ENCODE data around the gene PPARD.
A peak's percentile ranks its signal among the peaks of the same experiment; 100 is the strongest.

PPARD gene

DNA sequence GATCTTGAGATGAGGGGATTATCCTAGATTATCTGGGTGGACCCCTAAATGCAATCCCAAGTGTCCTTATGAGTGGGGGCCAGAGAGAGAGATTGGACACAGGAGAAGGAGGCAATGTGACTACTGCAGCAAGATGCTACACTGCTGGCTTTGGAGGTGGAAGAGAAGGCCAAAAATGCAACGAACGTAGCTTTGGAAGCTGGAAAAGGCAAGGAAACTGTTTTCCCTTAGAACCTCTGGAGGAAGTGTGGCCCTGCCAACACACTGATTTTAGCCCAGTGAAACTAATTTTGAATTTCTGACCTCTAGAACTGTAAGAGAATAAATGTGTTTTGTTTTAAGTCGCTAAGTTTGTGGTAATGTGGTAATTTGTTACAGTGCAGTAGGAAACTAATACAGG is 15.7 kb downstream of the PPARD start:
- no peak for DNase-seq

DNA sequence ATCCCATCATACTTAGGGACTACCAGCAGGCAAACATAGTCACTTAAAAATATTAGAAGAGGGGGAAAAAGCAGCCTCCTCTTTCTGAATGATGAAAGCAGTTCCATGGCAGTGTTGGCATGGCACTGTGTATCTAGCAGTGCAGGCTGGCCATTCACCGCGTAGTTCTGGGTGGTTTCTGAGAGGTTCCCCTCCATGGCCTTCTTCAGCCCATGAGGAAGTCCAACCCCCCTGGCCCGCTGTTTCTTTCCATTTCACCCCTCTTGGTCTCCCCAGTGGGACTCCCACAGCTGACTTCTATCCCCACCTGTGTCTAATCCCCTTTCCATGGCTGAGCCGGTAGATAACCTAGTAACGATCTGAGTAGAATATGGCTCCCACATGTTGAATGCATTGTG is 17.0 kb downstream of the PPARD start:
- DNase-seq: no peak

DNA sequence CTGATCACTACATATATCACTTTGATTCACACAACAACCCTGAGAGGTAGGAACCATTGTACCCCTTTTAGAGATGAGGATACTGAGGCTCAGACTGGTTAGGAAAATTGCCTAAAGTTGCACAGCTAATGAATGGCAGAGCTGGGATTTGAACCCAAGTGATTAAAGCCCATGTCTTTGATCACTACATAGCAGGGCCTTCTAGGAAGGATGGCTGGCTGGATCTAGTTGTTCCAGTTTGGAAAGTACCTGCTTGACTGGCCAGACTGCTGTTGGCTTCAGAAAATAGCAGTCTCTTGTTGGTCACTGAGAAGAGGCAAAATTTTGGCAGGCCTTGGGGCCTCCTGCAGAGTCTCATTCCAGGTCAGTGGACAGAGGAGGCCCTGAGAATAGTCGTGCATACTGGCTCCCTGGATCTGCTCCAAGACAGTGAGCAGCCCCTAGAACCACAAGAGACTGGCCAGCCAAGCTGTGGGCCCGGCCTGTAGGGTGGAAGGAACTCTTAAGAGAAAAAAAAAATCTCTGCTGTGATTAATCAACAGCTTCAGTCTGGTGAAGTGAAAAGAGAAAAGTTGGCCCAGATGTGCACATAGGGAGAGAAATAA is 17.5 kb downstream of the PPARD start:
- DNase-seq: no peak

DNA sequence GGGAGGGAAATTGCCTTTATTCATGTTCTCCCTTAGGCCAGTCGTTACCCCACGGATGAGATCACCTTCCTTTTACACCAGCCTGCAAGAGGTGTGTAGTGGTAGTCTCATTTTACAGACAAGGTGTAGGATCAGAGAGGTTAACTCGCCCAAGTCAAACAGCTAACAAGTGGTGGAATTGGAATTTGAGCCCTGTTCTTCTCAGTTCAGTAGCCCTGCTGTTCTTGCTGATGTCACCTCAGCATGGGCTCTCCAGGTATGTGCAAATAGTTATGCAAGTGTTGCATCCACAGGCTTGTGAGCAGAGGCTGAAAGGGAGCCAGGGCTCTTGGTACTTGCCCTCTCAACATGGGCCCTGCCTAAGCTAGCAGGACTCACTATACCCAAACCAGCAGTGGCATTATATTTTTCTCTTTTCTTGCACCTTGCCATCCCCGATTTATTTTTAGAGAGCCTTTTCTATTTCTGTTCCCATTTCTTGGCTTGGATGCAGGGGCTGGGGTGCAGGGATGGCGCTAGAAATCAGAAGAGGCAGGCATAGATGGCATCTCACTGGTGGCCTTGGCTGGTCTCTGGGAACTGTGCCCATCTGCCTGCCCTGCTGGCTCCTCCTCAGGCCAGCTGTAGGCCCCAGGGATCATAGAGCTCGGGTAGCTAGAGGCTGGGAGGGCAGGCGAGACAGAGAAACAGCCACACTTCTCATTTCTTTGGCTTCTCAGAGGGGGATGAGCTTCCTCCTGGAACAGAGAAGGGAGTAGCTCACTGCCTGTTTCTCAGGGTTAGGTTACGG is 18.2 kb downstream of the PPARD start:
- DNase-seq: no peak

DNA sequence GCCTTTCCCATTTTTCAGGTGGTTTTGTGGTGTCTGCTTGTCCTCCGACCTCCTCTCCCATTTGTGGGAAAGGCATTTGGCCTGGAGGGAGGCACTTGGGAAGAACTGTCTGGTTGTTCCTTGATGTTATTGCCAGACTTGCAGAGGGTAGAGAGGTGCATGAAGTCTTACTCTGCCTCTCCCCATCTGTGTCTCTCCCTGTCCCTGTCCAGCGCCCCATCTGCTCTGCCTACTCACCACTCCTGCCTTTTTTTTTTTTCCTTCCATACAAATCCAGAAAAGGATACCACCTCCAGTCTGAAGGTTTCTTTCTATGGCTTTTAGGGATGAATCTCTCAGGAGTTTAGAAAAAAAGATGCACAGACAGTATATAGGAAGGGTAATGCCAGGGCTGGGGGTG is 19.8 kb downstream of the PPARD start:
- DNase-seq: no peak

DNA sequence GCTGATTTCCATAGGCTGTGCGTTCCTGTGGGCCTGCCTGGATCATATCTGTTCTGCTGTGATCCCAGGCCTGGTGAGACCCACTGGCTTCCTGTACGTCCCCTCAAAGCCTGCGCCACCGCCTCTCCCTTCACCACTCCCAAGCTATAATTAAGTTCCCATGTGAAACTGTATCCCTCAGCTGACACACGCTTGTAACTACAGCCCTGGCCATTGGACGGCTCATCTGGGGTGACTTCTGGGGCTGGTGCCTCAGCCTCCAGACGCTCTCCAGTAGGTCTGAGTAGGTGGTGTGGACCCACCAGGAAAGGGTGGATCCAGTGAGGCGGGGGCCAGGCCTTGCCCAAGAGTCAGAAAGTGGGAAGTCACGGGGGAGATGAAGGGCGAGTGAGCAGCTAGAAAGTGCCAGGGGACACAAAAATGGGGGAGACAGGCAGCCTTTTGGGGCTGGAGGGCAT is 21.0 kb downstream of the PPARD start:
- DNase-seq: no peak

DNA sequence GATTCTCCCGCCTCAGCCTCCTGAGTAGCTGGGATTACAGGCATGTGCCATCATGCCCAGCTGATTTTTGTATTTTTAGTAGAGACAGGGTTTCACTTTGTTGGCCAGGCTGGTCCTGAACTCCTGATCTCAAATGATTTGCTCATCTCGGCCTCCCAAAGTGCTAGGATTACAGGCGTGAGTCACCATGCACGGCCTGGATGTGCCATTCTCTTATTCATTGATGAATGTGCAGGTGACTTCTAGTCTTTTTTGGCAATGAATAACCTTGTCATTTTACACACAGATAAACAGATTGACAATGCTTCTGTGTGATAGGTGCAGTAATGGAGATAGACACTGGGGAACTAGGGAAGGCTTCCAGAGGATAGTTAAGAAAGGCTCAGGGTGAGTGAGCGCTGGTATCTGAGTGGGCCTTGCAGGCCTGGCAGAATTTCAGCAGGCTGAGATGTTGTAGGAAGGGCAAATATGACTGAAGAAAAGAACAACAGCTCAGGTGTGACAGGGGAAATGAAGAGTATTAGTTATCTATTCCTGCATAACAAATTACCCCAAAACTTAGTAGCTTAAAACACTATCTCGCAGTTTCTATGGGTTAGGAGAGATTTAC is 23.3 kb downstream of the PPARD start:
- DNase-seq: no peak

DNA sequence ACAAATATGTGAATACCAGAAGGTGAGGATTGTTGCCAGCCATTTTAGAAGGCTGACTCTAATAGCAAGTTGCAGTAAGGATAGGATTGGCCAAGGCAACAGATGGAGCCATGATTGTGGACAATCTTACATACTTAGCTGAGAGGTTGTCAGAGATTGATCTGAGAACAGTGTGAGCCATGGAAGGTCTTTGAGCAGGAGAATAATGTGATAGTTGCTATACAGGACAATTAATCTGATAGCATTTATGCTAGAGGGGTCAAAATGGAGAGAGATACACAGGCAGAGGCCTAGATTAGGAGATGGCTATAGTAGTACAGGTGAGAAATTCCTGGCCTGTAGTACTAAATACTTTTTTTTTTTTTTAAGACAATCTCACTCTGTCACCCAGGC is 23.8 kb downstream of the PPARD start:
- no peak for DNase-seq

DNA sequence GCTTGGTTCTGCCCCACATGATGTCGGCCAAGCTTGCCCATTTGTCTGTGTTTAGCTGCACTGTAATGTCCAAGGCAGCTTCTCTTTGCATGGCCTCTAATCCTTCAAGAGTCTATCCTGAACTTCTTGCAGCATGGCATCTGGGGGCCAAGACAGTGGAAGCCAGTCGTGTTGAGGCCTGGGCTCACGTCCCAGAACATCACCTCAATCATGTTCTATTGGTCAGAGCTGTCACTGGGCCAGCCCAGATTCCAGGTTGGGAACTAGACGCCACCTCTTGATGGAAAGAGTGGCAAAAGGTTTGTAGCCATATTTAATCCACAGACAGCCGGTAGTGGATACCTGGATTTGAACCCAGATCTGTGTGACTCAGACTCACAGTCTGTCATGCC is 25.3 kb downstream of the PPARD start:
- no peak for DNase-seq

DNA sequence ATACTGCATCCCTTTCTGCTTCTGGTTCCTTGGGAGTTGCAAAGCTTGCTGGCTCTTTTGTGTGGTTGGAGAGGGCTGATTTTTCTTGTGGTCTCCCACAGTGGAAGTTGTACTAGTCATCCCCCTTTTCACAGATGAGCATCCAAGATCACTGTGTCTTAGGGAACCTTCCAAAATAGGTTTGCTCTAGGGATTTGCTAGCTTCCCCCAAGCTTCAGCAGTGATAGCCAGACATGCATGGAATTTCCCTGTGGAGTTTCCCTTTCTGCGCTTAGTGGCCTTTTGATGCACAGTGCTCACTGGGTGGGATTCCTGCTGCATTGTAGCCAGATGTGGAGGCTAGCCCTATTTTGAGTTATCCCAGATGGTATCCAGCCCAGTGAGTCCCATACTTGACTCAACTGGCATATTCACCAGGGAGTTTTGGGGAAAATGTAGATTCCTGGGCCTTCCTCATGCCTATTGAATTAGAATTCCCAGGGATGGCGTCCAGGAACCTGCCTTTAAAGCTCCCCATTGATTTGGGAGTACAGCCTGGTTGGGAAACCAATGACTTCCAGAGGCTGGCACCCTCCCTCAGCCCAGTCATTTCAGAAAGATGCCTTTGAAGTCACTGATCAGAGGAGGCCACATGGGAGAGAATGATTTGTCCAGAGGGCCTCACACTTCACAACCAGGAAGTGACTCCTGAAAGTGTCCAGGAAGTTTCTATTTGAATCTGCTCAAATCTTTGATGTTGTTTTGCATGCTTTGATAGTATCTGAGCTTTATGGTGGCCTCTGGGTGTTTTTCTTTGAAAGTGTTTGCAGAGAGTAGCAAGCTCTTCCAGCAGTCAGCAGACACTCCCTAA is 25.9 kb downstream of the PPARD start:
- DNase-seq: no peak

DNA sequence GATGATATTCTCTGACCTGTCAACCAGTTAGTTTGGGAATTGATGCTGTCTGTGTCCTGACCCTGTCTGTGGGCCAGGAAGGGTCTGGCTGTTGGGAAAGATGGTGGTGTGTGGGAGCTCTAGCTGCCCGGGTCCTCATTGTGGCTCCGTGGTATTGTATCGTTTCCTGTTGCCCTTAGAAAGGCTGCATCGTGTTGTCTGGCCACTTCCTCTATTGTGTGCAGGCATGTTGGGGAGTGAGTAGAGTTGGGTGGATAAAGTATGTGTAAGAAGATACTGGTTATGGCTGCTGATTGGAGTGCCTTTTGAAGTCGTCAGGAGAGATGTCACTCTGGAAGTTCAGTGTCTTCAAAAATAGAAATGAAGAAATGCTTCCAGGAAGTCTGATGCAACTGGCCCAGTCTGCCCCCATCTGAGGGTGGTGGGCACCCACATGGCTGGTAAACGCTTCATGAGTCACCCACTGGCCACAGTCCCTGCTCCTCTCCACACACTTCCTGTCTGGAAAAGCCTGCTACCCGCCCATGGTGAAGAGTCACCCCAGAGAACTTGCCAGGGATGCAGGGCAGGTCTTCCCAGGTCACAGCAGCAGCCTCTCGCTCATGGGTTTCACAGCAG is 27.9 kb downstream of the PPARD start:
- peak; percentile 100 for DNase-seq

DNA sequence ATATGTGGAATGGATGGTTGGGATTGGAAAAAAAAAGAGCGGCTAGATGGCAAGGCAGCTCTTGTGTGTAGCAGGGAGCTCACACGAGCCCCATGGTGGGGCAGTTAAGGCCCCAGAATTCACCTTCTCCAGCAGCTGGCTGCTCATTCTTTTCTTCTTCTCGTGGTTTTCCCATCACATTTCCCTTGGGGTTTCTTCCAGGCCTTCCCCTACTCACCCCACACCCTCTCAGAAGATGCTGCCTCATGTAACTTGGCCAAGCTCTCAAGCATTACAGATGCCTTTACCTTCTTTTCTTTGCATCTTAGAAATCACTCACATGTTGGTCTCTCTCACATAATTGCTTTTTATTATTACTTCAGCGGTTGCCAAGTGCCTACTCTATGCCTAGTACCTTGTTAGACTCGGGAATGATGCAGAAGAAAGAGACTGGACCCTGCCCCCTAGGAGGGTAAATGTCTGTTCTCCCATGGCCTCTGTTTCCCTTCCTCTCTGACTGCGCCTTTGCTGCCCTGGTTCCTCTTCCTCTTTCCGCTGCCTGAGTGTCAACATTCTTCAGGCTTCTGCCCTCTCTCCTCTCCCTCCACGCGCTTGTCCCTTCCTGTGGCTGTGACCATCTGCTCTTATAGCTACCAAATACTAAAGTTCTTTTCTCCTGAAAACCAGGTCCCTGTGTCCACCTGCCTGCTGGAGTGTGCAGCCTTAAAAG is 28.6 kb downstream of the PPARD start:
- peak; percentile 91 to 94 for DNase-seq

DNA sequence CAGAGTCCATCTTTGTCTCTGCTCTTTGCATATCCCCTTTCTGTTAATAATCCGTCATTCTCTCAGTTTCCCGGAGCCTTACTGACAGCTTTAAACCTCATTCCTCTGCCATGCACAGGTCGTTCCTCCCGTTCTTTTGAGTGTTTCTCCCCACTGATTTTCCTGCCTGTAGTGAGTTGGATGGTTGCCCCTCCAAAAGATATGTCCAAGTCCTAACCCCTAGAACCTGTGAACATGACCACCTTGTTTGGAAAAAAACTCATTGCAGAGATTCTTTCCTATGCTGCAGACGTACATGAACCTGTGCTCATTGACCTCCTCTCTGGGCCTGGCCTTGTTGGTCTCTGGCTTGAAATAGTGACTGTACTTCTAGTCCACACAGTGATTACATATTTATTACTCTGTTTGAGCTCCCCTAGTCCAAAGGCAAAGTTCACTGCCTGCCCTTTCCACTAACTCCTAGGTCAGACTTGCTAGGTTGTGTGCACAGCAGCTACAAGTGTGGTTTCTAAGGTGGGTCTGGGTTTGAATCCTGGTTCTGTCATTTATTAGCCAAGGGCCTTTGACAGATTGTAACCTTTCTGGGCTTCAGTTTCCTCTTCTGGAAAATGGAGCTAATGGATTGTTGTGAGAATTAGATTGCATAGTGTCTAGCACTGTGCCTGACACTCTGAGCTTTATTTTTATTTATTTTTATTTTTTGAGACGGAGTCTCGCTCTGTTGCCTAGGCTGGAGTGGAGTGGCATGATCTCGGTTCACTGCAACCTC is 29.3 kb downstream of the PPARD start:
- DNase-seq: no peak

DNA sequence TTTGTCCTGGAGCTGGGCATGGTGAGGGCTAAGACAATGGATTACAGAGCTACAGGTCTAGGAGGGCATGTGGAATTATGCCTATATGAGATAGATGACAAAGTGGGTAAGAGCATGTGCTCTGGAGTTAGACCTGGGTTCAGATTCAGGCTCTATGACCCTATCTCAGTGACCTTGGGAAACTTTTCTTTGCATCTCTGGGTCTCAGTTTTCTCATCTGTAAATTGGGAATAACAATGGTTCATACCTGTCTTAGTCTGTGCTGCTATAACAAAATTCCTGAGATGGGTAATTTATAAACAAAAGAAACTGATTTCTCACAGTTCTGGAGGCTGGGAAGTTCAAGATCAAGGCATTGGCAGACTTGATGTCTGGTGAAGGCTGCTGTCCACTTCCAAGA is 30.3 kb downstream of the PPARD start:
- DNase-seq: no peak

DNA sequence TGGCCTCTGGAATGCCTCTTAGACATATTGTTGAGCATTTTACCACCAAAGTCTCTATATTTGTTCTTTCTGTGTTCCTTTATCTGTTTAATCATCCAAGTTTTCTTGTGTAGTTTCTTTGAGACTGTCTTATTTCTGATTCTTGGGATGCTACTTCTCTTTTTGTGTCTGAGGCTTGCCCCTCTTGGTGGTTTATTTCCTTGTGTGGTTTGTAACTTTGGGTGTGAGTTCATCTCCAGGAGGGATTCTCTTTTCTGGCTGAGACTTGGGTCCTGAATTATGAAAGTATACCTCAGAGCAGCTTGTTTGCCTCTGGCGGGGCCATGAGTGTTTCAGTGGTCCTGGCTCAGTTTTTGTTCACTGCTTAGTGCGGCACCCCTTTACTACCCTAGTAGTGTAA is 33.9 kb downstream of the PPARD start:
- peak in 1 of 2 experiments; percentile 14 for DNase-seq

DNA sequence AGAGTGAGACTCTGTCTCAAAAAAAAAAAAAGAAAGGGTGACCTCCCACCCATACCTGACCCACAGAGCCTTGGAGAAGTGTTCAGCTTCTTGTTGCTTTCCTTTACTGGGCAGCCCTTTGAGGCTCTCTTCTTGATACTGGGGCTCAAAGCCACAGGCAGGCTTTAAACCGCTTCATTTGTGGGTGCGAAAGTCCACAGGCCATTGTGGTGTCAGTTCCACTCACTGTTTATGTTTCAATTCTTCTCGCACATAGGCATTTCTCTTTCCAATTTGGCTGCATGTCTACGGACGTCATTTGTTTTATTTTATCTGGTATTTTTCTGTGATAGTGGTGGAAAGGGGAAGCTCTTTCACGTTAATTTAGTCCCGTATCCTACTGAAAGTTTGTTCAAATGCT is 34.6 kb downstream of the PPARD start:
- no peak for DNase-seq

DNA sequence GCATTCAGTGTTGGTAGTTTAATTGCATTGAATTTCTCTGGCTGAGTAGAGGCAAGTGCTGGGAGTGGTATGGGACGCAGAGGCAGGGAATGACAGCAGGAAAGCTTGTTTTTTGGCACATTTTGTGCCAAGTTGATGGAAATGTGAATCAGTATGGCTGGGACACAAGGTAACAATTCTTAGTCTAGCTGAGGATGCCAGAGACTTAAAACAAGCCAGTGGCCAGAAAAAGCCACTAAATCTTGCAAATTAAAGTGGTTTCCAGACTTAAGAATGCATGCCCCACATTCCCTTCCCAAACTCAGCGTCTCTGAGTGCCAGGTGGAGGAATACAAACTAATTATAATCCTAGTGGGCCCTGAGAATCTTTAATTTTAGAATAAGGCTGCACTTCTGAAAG is 35.9 kb downstream of the PPARD start:
- no peak for DNase-seq

DNA sequence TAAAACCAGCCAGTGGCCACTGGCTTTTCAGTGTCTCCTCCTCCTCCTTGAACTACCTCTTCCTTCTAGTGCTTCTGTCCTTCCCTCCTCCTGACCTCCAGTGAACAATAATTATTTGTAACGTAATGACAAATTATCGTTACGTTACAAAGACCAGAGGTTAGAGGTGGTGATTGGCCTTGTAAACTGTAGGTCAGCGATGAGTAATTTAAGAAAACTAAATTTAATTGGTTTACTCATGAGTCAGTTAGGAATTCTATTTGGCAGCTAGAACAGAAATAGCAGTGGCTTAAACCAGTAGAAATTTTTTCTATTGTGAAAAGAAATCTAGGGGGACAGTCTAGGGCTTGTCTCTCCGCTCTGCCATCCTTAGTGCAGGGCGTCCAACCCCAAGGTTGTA is 38.8 kb downstream of the PPARD start:
- no peak for DNase-seq

DNA sequence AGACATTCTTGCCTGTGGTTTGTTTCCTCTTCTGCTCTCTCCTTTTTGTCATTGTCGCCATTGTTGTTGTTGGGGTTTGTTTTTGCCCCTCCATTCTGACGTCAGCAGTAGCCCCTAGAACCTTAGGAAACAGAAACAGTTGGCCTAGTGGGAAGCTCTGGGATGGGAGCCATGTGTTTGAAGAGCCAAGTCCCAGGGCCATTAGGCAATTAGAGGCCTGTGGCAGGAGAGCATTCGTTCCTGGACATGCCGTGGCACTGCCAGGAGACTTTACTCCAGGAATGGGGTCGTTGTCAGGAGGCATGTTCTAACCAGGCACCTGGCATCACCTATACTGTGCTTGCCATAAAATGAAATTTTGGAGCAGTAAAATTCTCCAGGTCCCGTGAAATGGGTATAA is 39.7 kb downstream of the PPARD start:
- no peak for DNase-seq

DNA sequence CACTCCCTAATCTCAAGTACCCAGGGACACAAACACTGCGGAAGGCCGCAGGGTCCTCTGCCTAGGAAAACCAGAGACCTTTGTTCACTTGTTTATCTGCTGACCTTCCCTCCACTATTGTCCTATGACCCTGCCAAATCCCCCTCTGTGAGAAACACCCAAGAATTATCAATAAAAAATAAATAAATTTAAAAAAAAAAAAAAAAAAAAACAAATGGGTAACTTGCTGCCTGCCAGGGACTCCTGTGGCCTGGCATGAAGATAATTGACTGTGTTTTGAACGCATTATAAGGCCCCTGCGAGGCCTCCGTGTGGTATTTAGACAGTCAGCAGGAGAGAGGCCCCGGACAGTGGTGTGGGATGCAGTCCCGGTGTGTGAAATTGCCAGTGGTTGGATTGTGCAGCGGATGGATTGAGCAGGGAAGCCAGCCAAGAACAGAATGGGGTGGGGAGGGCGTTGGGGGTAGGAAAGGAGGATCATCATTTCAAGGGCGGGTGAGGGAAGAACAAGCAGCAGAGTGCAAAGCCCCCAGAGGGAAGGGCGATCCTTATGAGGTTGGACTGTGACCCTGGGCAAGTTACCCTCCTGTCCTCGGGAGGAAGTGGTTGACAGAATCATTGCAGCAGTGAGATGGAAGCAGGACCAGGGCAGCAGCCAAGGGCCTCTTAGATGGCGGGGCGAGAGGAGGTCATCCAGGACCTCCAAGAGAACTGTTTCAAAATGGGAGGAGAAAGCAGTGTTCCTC is 43.3 kb downstream of the PPARD start:
- DNase-seq: no peak

DNA sequence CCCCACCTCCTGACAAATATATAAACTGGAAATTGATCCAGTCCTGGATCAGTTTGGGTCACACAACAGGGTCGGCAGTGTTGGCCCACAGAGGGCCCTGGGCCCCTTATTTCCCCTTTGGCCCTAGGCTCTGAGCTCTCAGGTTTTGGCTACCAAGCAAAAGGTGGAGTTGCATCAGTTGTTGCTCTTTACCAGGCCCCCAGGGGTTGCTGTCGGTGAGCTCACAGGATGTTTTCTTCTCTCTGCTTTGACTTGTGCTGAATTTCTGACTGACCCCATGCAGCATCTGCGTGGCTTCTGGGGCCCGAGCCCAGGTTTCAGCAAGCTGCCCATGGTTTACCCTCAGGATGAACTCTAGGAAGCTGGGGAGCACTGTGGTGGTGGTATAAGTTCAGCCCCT is 44.6 kb downstream of the PPARD start:
- DNase-seq: no peak

Measured in AML-193 (cell line).